HG03571 (cell line): ENCODE measurements around the gene USP7.
"Not testable (repeated sequence)": the region's sequence is repeated elsewhere in the genome, so short reads cannot be mapped to it uniquely, and the experiment has no call there.

Source experiments
- ATAC-seq: cut with Tn5 transposase; IDR thresholded peaks from one replicate; pipeline ENCODE4 v1.9.1; 2021; ENCODE audit not compliant: unreplicated experiment

Gene USP7

GRCh38 chr16:8882725-8883377 lies 80.9 kb downstream of the USP7 start:
- no peak for ATAC-seq

- no peak for ATAC-seq
Observed at GRCh38 chr16:8882041-8882617, 81.6 kb downstream of the USP7 start, which contains the start of gene LITAFD. Gene LITAFD, plus strand, starts transcription at chr16:8882351. Its CDS starts 2,005 bp downstream, at chr16:8884356.

- ATAC-seq, result no peak
Observed at GRCh38 chr16:8880839-8881510, 82.7 kb downstream of the USP7 start.

- no peak for ATAC-seq
Observed at GRCh38 chr16:8878523-8878911, 85.2 kb downstream of the USP7 start.

- ATAC-seq, result no peak
Observed at GRCh38 chr16:8877894-8878522, 85.7 kb downstream of the USP7 start.

GRCh38 chr16:8875317-8875716 lies 88.4 kb downstream of the USP7 start:
- ATAC-seq, result not testable (repeated sequence)

GRCh38 chr16:8874388-8874787 lies 89.3 kb downstream of the USP7 start:
- ATAC-seq, result no peak

GRCh38 chr16:8873866-8874195 lies 89.9 kb downstream of the USP7 start:
- ATAC-seq, result not testable (repeated sequence)

GRCh38 chr16:8872967-8873865 lies 90.5 kb downstream of the USP7 start:
- ATAC-seq, result no peak

- ATAC-seq, result no peak
Observed at GRCh38 chr16:8872071-8872470, 91.6 kb downstream of the USP7 start.

GRCh38 chr16:8869988-8870241 lies 93.8 kb downstream of the USP7 start:
- not testable (repeated sequence) for ATAC-seq

GRCh38 chr16:8869212-8869987 lies 94.3 kb downstream of the USP7 start:
- no peak for ATAC-seq

- ATAC-seq, result peak; percentile 65
Observed at GRCh38 chr16:8868416-8869211, 95.1 kb downstream of the USP7 start, which contains the start of gene CARHSP1. Gene CARHSP1, minus strand, starts transcription at chr16:8869006. Its CDS starts 9,678 bp downstream, at chr16:8859328.

GRCh38 chr16:8867932-8868415 lies 95.7 kb downstream of the USP7 start:
- ATAC-seq, result no peak

- ATAC-seq, result no peak
Observed at GRCh38 chr16:8867216-8867931, 96.3 kb downstream of the USP7 start.

- ATAC-seq, result no peak
Observed at GRCh38 chr16:8866884-8867215, 96.9 kb downstream of the USP7 start.

GRCh38 chr16:8866118-8866883 lies 97.4 kb downstream of the USP7 start:
- ATAC-seq, result no peak
